Thoracic aorta (tissue), 2 donors: ENCODE results near the gene SORL1. TPM values are rescaled to one million over a fixed set of nuclear protein-coding genes. Genes with fewer than 3 reads are reported as not detected.

Experiments used
- ATAC-seq: fragments of 150-250 bp; one replicate; pipeline ENCODE4 v1.8.0; 2017; ENCODE audit warnings: low read depth; ENCODE audit not compliant: insufficient number of reproducible peaks, low FRiP score
- DNase-seq: peaks from one replicate; pipeline ENCODE4 v3.0.0-alpha.2; 2020; ENCODE audit warnings: low spot score
- H3K27ac ChIP-seq, 2 donors: fragments of 200-600 bp; sonication (generic); 1 replicate in 1 of 2; 2 replicates in 1 of 2; pipeline ENCODE4 v1.5.1; 2016; ENCODE audit warnings: mild to moderate bottlenecking in 2 of 2, moderate library complexity in 2 of 2
- H3K27me3 ChIP-seq: fragments of 200-600 bp; sonication (generic); replicated peaks from 2 replicates; pipeline ENCODE4 v1.6.0; 2016; ENCODE audit warnings: mild to moderate bottlenecking; ENCODE audit not compliant: insufficient read depth
- H3K36me3 ChIP-seq: fragments of 200-600 bp; sonication (generic); one replicate; pipeline ENCODE4 v1.5.1; 2016
- H3K4me1 ChIP-seq, 2 donors: fragments of 200-600 bp; sonication (generic); 1 replicate in 1 of 2; 2 replicates in 1 of 2; pipeline versions ENCODE4 v1.5.1 to v1.6.0; 2016; ENCODE audit warnings: low read depth in 2 of 2, mild to moderate bottlenecking in 1 of 2; ENCODE audit not compliant: control insufficient read depth in 1 of 2
- H3K4me3 ChIP-seq: fragments of 200-600 bp; sonication (generic); 2 replicates; pipeline ENCODE4 v1.5.1; 2016; ENCODE audit warnings: mild to moderate bottlenecking
- H3K9me3 ChIP-seq: fragments of 200-600 bp; sonication (generic); 2 replicates; pipeline ENCODE4 v1.5.1; 2016
- total RNA-seq, 2 donors: library from RNA; depleted of rRNA; stranded (reverse); fragments of >200 nt; gene quantifications; one replicate each; pipeline versions ENCODE4 v1.1.0 to v1.2.3, GENCODE V29; 2016
- TF ChIP-seq, protein P1 (sequence below): fragments of 200-600 bp; sonication (generic); IDR thresholded peaks from one replicate; pipeline ENCODE4 v1.5.1; 2019; ENCODE audit warnings: antibody characterized with exemption

The SORL1 gene
- total RNA-seq, 2 donors from 2014 or later: 26.9 to 33.0 TPM

GRCh38 chr11:121524233-121524631 lies 72.1 kb downstream of the SORL1 start:
- Histone ChIP-seq H3K27ac (no peak overlapping the region), H3K27me3 (no peaks in the 10 kb centered on the region), H3K4me3 (no peak overlapping the region), H3K9me3 (no peaks in the 10 kb centered on the region), H3K4me1 (peaks cover 16 to 36% of the 10 kb centered on the region in 2 donors), H3K36me3 (no peaks in the 10 kb centered on the region)
- TF ChIP-seq, protein P1, sequence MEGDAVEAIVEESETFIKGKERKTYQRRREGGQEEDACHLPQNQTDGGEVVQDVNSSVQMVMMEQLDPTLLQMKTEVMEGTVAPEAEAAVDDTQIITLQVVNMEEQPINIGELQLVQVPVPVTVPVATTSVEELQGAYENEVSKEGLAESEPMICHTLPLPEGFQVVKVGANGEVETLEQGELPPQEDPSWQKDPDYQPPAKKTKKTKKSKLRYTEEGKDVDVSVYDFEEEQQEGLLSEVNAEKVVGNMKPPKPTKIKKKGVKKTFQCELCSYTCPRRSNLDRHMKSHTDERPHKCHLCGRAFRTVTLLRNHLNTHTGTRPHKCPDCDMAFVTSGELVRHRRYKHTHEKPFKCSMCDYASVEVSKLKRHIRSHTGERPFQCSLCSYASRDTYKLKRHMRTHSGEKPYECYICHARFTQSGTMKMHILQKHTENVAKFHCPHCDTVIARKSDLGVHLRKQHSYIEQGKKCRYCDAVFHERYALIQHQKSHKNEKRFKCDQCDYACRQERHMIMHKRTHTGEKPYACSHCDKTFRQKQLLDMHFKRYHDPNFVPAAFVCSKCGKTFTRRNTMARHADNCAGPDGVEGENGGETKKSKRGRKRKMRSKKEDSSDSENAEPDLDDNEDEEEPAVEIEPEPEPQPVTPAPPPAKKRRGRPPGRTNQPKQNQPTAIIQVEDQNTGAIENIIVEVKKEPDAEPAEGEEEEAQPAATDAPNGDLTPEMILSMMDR: no peak
- no peak for ATAC-seq
- no peak for DNase-seq

- ATAC-seq (no peak), DNase-seq (no peak)
- Histone ChIP-seq H3K9me3 (peaks cover 4% of the 10 kb centered on the region), H3K27me3 (no peaks in the 10 kb centered on the region), H3K4me1 (peaks cover 9 to 24% of the 10 kb centered on the region in 2 donors), H3K27ac (no peak overlapping the region), H3K36me3 (no peaks in the 10 kb centered on the region), H3K4me3 (no peak overlapping the region)
- TF ChIP-seq, protein P1: no peak
Measured at GRCh38 chr11:121525376-121525775, 73.3 kb downstream of the SORL1 start.

- TF ChIP-seq, protein P1: no peak
- Histone ChIP-seq H3K4me3 (no peak overlapping the region), H3K36me3 (no peaks in the 10 kb centered on the region), H3K27ac (no peak overlapping the region), H3K27me3 (no peaks in the 10 kb centered on the region), H3K9me3 (peaks cover 7% of the 10 kb centered on the region), H3K4me1 (peaks cover 0 to 9% of the 10 kb centered on the region in 2 donors)
- ATAC-seq (no peak), DNase-seq (no peak)
Measured at GRCh38 chr11:121530257-121530656, 78.1 kb downstream of the SORL1 start.

GRCh38 chr11:121533601-121534000 lies 81.5 kb downstream of the SORL1 start:
- Histone ChIP-seq H3K27ac (no peak overlapping the region), H3K4me1 (peaks cover 0 to 9% of the 10 kb centered on the region in 2 donors), H3K9me3 (peaks cover 7% of the 10 kb centered on the region), H3K36me3 (no peaks in the 10 kb centered on the region), H3K27me3 (no peaks in the 10 kb centered on the region), H3K4me3 (no peak overlapping the region)
- ATAC-seq: no peak
- DNase-seq: no peak
- TF ChIP-seq, protein P1: no peak

DNA sequence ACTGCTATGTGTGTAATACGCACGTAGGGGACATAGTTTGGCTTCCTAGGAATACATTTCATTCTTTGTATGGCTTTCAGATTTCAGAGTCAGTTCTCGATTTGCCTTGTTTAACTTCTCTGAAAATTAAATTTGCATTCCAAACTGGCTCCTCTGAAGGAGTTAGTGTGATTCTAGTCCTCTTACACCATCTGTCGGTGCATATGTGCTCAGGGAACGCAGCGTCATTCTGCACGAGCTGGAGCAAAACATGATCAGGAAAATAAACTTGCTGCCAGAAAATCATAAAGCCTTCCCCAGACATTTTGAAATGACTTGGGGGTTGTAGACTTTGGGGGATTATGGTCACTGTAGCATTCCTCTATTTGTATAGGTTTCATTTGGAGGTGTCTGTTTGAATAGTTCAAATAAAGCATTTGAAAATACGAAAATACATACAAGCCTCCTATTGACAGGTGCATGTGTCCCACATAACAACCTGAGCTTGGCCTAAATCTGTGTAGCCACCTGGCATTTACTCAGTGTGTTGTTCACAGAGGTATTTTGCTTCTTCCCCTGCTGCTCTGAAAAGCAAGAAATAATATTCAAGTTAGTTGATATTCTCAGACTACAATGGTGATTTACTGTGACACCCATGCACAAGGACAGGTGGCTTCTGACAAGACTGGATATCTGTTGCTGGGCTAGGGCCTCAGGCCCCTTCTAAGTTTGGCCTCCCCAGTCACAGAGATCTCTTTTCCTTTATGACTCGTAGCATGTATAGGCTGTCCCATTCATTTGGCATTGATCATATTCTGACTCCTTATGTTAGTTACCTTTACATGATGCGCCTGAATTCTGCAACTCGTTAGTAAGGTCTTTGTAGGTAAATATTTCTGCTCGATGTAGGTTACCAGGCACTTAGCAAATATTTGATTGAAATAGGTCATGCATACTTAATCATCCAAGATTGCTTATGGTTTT lies 82.3 kb downstream of the SORL1 start:
- TF ChIP-seq, protein P1: peak; percentile 65
- peaks cover 0 to 9% of the 10 kb centered on the region in 2 donors for H3K4me1 ChIP-seq
- no peak for DNase-seq
- no peaks in the 10 kb centered on the region for H3K36me3 ChIP-seq
- H3K4me3 ChIP-seq: no peak overlapping the region
- H3K27ac ChIP-seq: no peak overlapping the region
- ATAC-seq: no peak
- no peaks in the 10 kb centered on the region for H3K27me3 ChIP-seq
- H3K9me3 ChIP-seq: peaks cover 7% of the 10 kb centered on the region
